Measurements from ENCODE around the gene SLC7A6. TPM values are rescaled to one million over a fixed set of nuclear protein-coding genes. Genes with fewer than 3 reads are reported as not detected.

The SLC7A6 gene
- total and polyA plus RNA-seq, 2 of the 13 experiments (the other 11 are each of a cell fraction or from before 2014, with no cell fraction given) = 35.8 to 70.8 TPM

DNA sequence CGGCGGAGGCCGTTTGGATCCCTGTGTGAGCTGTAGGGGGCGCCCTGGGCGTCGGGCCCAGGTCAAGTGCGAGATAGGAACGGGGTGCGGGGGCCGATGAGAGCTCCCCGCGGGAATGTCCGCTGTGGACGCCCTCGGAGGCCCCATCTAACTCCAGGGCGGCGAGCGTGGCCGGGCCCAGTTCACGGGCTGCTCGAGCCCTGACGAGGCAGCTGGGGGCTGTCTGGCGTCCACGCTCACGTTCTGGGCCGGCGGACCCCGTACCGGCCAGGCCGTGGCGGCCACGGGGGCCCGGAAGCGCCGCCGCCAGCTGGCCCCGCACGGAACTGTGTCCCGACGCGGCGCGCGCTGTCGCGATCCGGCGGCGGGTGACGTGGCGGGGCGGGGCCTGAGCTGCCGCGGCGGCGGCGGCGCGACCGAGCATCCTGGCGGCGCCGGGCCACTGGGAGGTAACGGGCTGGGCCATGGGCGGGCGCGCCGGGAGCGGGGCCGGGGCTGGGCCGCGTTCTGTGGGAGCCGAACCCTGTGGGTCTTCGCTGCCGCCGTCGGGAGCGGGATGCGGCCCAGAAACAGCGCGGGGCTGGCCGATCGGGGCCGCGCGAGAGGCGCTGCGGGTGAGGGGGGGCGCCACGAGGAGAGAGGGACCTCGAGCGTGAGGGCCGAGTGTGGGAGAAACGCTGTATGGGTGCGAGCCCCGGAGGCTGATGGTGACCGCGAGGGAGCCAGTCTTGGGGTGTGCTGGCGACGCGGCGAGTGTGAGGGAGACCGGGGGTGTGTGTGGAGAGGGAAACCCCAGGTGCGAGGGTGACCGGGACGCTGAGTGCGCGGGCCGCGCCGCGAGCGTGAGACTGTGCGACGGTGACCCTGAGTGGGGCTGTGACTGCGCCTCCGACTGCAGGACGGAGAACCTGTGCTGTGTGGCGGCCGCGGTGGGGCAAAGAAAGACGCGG lies at the start of gene SLC7A6 (continued):
- TF ChIP-seq ZNF44 (CRISPR knock-in tag; IDR thresholded peaks at IDR 0.05) = 0 out of 2 replicates have a peak, but pooled peaks have one; percentile 49
- 0 out of 2 replicates have a peak, but pooled peaks have one; percentile 26 for TF ChIP-seq PHF21A (CRISPR knock-in tag; IDR thresholded peaks at IDR 0.05)
- TF ChIP-seq, protein P1, sequence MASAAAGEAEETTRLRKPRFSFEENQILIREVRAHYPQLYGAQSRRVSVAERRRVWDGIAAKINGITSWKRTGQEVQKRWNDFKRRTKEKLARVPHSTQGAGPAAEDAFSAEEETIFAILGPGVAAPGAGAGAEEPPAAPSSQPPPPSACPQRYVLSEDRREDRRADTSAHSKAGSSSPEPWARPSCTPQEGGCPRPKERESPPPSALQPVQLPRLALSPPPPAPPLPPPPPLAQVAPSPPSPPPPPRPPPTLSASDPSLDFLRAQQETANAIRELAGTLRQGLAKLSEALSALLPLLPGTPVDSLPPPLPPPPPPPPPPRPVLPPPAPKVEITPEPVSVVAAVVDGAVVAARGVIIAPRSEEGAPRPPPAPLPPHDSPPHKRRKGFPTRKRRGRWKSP (CRISPR knock-in tag; IDR thresholded peaks at IDR 0.05) = no peak; the same call in 1 of the 2 replicates
- no peak for TF ChIP-seq ZNF382 (CRISPR knock-in tag; IDR thresholded peaks at IDR 0.05; ENCODE audit: borderline replicate concordance)
- TF ChIP-seq FOSL2 (CRISPR knock-in tag; IDR thresholded peaks at IDR 0.05) = peak; percentile 45
- 0 out of 2 replicates have a peak, but pooled peaks have one; percentile 21 for TF ChIP-seq ZNF557 (CRISPR knock-in tag; IDR thresholded peaks at IDR 0.05)
- TF ChIP-seq RFX5 (IDR thresholded peaks at IDR 0.05; ENCODE audit: low read depth, low read length) = no peak
- TF ChIP-seq ZNF34 (CRISPR knock-in tag; IDR thresholded peaks at IDR 0.05; ENCODE audit: borderline replicate concordance) = 0 out of 2 replicates have a peak, but pooled peaks have one; percentile 33
- no peak; the same call in 1 of the 2 replicates for TF ChIP-seq SP1 (IDR thresholded peaks at IDR 0.05)
- peak; percentile 57; the same call in 1 of the 2 replicates for TF ChIP-seq SP1 (CRISPR knock-in tag; IDR thresholded peaks at IDR 0.05)
- TF ChIP-seq, protein P2, sequence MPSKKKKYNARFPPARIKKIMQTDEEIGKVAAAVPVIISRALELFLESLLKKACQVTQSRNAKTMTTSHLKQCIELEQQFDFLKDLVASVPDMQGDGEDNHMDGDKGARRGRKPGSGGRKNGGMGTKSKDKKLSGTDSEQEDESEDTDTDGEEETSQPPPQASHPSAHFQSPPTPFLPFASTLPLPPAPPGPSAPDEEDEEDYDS (CRISPR knock-in tag; IDR thresholded peaks at IDR 0.05) = peak; percentile 38; the same call in 1 of the 2 replicates
- no peak for TF ChIP-seq ZNF337 (CRISPR knock-in tag; IDR thresholded peaks at IDR 0.05; ENCODE audit: borderline replicate concordance, low read depth)
- TF ChIP-seq ZNF567 (CRISPR knock-in tag; IDR thresholded peaks at IDR 0.05; ENCODE audit: borderline replicate concordance) = peak; percentile 54
- TF ChIP-seq KLF11 (CRISPR knock-in tag; IDR thresholded peaks at IDR 0.05) = 0 out of 2 replicates have a peak, but pooled peaks have one; percentile 56
- TF ChIP-seq, protein P3, sequence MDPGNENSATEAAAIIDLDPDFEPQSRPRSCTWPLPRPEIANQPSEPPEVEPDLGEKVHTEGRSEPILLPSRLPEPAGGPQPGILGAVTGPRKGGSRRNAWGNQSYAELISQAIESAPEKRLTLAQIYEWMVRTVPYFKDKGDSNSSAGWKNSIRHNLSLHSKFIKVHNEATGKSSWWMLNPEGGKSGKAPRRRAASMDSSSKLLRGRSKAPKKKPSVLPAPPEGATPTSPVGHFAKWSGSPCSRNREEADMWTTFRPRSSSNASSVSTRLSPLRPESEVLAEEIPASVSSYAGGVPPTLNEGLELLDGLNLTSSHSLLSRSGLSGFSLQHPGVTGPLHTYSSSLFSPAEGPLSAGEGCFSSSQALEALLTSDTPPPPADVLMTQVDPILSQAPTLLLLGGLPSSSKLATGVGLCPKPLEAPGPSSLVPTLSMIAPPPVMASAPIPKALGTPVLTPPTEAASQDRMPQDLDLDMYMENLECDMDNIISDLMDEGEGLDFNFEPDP (CRISPR knock-in tag; conservative IDR thresholded peaks at IDR 0.05) = no peak
- TF ChIP-seq ZMAT5 (CRISPR knock-in tag; IDR thresholded peaks at IDR 0.05; ENCODE audit: borderline replicate concordance, low read depth) = no peak
- TF ChIP-seq ZNF251 (CRISPR knock-in tag; IDR thresholded peaks at IDR 0.05) = peak; percentile 82; the same call in 1 of the 2 replicates
- TF ChIP-seq ZNF101 (CRISPR knock-in tag; IDR thresholded peaks at IDR 0.05; ENCODE audit: borderline replicate concordance, low read depth) = peak; percentile 14; the same call in 1 of the 2 replicates
- peak; percentile 72; the same call in 1 of the 2 replicates for TF ChIP-seq E2F2 (CRISPR knock-in tag; IDR thresholded peaks at IDR 0.05; ENCODE audit: borderline replicate concordance)
- TF ChIP-seq SOX6 (IDR thresholded peaks at IDR 0.05) = no peak
- peak; percentile 53 for TF ChIP-seq SOX6 (CRISPR knock-in tag; IDR thresholded peaks at IDR 0.05)
- peak; percentile 44 for TF ChIP-seq ZNF770 (CRISPR knock-in tag; IDR thresholded peaks at IDR 0.05)
